Measurements from ENCODE around the gene NSD2.
A peak's percentile ranks its signal among the peaks of the same experiment; 100 is the strongest.
"Not testable (repeated sequence)": the region's sequence is repeated elsewhere in the genome, so short reads cannot be mapped to it uniquely, and the experiment has no call there.

Gene NSD2

DNA sequence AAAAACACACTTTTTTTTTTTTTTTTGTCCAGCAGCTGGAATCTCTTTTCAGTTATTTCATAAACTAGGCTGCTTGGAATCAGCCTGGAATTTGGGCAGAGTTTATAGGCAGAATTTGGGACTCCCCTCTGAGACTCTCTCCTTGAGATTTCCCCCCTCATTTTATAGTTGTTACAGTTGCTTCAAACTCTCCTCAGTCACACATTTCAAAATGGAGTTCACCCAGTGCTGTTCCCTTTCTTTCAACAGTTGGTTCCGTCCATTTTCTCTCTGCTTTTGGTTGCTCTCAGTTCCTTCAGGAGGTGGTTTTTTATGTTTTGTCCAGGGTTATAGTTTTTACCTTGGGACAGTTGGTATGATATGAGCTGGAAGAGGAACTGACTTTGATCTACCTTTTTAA is 27.5 kb downstream of the NSD2 start:
- no peak for DNase-seq

DNA sequence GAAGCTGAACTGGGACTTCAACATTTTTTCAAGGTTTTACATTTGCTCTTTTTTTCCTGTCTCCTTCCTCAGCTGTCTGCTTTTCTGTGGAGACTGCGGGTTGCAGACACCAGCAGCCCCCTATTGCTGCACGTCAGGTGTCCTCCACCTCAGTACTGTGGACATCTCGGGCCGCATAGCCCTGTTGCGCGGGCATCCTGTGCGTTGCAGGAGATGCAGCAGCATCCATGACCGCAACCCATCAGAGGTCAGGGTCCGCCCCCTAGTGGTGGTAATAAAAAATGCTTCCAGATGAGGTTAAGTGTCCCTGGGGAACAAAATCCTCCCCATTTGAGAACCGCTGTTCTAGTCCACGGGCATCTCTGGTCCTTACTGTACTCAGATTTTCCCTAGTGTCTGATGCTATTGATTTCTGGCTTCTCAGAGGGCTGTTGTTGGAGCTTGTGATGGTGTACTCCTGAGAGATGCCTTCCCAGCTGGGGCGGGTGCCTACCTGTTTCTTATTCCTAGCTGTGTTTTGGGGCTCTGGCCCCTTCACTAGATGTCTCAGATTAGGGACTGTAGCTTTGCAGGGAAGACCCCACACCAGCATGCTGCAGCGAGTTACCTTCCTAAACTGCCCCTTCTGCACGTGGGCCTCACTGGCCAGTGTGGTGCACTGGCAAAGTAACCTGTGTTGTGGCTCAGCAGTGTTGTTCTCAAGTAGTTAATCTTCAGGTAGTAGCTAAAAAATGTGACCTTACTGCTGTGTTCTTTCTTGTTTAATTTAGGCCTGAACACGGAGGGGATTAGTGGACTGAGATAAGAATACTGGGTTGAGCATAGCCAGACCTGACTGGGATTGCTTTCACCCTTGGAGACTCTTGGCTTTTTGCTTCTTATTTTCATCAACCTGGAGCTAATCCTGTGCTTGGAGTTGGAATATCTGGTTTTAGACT is 28.2 kb downstream of the NSD2 start:
- peak; percentile 52 for DNase-seq

DNA sequence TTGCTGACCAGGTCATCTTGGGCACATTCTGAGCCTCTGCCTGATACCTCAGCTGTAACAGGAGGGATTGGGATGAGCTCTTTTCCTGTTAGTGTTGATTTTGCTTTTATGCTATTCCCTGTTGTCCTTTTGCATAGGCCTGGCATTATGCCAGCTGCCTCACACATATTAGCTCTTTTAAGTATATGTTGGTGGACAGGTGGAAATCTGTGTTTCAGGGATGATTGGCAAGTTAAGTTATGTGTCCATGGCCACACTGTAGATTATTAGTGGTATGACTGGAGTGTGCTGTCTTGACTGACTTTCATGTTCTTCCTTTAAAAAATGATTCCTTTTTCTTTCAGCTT is 28.9 kb downstream of the NSD2 start:
- no peak for DNase-seq

DNA sequence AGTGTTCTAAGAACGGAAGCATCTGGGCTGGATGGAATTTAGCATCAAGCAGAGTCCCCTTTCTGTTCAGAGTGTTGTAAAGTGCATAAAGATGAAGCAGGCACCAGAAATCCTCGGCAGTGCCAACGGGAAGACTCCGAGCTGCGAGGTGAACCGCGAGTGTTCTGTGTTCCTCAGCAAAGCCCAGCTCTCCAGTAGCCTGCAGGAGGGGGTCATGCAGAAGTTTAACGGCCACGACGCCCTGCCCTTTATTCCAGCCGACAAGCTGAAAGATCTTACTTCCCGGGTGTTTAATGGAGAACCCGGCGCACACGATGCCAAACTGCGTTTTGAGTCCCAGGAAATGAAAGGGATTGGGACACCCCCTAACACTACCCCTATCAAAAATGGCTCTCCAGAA is 29.4 kb downstream of the NSD2 start:
- no peak for DNase-seq

DNA sequence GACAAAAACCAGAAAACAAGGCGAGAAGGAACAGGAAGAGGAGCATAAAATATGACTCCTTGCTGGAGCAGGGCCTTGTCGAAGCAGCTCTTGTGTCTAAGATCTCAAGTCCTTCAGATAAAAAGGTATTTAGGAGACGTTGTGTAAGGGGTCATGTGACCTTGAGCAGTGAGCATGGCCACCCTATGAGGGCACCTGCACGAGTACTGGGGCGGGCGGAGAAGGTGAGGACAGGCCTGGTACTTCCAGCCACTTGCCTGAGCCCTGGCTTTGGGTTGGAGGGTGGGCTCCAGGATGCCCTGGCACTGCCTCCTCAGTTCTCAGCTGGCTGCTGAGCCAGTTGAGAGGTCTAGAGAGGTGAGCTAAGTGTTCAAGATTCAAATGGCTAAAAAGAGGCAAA is 29.9 kb downstream of the NSD2 start:
- no peak for DNase-seq

DNA sequence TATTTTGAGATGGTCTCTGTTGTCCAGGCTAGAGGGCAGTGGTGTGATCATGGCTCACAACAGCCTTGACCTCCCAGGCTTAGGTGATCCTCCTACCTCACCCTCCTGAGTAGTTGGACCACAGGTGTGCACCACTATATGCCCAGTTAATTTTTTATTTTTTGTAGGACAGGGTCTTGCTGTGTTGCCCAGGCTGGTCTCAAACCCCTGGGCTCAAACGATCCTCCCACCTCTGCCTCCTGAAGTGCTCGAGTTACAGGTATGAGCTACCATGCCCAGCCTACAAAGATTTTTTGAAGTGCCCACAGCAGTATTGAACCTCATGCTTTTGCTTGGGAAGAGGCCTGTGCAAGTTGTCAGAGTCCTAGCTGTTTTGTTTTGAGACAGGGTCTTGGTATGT is 31.1 kb downstream of the NSD2 start:
- DNase-seq = no peak

DNA sequence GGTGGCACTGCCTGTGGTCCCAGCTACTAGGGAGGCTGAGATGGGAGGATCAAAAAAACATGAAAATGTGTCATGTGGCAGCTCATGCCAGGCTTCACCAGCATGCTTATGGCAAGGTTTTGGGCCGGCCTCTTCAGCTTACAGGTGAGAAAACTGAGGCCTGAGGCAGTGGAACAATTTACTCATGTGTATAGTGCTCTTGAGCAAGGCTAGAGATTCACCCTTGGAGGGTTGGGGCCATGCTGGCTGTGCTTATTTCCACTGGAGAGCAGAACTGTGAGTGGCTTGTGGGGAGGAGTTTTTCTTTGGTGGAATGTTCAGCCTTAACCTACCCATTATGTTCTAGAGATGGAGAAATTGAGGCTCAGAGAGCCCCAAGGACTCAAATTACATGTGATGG is 31.8 kb downstream of the NSD2 start:
- no peak for DNase-seq

DNA sequence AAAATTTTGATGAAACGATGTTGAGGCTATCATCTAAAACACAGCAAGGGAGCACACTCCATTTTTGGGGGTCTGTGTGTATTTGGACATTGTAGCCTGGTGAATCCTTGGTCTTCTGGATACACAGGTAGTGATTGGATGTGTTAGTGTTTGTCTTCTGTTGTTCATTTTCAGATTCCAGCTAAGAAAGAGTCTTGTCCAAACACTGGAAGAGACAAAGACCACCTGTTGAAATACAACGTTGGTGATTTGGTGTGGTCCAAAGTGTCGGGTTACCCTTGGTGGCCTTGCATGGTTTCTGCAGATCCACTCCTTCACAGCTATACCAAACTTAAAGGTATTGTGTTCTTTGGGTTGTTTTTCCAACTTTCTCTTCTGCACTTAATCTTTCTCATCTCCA is 32.8 kb downstream of the NSD2 start:
- DNase-seq = no peak

DNA sequence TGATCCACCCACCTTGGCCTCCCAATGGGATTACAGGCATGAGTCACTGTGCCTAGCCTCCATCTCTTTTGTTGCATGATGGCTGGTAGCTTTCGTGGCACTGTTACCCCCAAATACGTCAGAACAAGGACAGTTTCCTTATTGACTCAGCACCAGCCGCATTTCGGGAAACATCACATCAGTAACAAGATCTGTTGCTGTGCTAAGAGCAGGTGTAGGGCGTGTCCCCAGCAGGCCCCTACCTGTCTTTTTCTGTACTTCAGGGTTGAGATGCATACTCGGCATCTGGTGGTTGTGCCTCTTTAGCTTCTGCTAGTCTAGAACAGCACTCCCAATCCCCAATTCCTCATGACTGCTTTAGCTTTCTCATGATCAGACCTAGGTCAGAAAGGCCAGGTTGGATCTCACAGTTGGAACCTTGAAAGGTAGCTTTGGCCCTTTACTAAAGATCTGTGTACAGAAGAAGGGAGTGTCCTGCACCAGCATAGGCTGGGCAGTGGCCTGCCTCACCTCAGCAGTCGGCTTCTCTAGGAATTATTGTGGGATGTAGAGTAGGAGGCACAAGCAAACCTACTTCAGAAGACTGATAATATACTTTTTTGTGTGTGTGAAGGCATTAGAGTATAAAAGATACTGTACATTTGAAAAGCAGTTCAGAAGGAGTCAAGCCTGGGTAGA is 36.8 kb downstream of the NSD2 start:
- no peak for DNase-seq

DNA sequence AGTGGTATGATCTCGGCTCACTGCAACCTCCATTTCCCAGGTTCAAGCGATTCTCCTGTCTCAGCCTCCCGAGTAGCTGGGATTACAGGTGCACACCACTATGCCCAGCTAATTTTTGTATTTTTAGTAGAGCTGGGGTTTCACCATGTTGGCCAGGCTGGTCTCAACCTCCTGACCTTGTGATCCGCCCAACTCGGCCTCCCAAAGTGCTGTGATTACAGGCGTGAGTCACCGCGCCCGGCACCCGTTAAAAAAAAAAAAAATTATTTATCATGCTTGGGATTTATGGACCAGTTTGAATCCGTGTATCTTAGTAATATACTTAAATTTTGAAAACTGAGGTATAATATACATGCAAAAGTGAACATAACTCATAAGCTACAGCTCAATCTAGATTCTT is 38.5 kb downstream of the NSD2 start:
- not testable (repeated sequence) for DNase-seq

DNA sequence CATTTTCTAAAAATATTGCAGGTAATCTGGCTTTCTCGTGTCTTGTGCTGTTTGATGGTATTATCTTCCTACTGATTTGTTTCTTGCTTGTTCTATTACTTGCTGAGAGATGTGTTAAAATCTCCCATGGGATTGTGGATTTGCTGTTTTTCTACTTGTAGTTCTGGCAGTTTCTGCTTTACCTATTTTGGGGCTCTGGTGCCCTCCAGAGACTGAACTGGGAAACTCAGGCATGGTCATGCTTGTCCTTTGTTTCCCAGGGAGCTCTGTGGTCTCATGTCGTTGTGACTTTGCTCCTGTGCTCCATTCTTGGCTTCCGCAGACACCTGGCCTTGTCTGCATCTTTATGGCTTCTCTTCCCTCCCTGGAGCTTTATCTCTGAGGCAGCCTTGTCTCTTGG is 39.5 kb downstream of the NSD2 start:
- peak; percentile 21 for DNase-seq

DNA sequence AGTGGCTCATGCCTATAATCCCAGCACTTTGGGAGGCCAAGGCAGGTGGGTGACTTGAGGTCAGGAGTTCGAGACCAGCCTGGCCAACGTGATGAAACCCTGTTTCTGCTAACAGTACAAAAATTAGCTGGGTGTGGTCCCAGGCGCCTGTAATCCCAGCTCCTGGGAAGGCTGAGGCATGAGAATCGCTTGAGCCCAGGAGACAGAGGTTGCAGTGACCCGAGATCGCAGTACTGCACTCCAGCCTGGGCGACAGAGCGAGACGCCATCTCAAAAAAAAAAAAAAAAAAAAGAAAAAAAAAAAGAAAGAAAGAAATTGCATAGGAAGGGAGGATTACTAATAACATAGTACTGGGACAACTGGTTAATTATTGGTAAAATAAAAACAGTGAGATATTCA is 40.1 kb downstream of the NSD2 start:
- DNase-seq = not testable (repeated sequence)

DNA sequence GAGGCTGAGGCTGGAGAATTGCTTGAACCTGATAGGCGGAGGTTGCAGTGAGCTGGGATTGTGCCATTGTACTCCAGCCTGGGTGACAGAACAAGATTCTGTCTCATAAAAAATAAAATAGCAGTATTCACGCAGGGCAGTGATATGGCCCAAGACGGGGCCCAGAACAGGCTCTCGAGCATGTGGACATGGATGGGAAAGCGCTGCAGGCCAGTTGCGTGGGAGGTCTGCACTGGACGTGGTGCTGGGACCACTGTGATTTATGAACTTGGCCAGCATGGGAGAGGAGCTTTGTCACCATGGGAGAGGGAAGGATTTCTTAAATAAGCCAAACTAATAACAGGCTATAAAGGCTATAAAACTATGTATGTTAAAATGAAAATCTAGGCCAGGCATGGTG is 51.6 kb downstream of the NSD2 start:
- no peak for DNase-seq

DNA sequence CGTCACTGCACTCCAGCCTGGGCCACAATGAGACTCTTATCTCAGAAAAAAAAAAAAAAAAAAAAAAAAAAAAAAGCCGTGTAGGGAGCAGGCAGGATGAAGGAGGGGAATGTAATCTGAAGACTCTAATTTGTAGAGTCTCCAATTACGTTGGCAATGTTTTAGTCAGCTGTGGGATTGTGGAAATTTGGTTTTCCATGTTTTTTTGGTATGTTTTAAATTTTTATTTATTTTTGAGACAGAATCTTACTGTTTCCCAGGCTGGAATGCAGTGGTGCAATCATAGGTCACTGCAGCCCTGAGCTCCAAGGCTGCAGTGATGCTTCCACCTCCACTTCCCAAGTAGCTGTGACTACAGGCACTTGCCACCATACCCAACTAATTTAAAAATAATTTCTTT is 56.5 kb downstream of the NSD2 start:
- no peak for DNase-seq

DNA sequence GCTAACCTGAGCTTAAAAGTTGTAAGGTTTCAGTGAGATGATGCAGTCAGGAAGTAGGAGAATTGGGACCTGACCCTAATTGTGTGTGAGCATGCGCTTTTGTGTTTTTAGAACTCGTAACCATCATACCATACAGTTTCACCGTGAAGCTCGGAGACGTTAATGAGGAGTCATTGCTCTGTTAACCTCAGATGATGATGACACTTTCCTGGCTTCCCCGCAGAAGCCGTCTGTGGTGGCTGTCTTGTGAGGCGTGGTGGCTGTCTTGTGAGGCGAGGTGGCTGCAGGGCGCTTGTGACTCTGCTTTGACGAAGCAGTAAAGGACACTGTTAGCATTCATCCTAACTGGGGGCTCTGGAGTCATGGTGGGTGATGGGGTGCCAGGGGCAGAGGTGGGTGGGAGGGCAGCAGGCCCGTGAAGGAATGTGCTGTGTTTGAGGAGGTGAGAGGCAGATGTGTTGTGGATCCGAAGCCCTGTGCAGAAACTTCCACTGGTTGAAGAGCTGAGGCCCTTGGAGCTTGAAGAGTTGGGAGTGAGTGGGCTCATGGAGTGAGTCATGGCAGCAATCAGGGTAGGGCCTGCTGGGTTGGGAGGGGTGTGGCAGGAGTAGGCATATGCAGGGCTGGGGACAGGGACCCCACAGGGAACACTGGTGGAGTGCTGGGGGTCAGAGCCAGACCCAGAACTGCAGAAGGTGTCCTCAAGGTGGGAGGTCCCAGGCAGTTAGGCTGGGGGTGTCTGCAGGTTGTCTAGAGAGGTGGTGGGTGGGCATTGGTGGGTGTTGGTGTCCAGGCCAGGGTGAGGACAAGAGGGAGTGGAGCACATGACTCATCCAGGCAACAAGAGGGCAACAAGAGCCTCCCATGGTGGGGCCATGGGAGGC is 57.4 kb downstream of the NSD2 start:
- no peak for DNase-seq

DNA sequence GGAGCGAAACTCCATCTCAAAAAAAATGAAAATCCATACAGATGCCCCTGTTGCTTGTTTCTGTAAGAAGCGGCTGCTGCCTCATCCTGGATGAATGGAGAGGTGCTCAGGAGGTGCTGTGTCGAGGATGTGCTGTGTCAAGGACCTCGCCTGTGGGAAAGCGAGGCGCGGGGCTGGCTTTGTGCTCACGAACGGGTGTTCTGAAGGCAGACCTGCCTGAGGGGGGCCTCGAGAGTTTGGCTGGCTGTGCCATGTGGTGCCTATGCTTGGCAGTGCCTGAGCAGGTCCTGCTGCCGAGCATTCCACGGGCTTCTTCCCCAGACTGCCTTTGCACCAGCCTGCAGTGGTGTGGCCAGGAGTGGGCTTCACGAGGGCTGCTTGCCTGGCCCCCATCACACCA is 61.5 kb downstream of the NSD2 start:
- no peak for DNase-seq

DNA sequence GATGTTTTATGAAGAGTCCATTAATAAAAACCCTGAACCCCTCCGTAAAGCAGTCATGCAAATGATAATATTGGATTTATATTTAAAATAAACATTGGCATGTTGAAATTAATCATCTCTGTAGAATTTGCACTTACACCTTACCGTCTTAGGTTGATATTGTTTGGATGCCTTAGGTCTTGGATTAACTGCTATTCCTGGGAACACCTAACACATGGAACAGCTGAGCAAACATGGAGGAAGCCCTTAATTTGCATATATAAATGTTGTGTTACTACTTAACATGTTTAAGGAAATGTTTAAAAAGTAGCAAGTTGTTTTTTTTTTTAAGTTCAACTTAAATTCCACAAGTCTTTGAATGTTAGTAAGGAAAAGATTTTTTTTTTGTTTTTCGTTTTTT is 62.5 kb downstream of the NSD2 start:
- DNase-seq = no peak

DNA sequence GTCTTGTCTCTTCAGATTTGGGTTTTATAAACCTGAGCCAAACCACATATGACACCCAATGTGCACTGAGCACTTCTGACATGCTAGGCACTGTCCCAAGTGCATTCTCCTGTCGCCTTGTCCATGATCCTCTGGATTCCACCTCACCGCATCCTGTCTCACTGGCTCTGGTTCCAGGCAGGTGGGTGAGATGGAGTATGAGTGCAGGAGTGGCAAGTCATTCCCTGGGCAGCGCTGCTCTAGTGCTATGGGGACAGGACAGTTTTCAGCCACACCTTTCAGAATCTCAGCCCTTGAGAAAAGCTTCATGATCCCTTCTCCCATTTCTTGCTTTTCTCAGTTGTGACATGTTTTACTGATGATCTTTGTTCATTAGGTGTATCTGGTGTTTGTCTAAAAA is 66.4 kb downstream of the NSD2 start:
- no peak for DNase-seq

DNA sequence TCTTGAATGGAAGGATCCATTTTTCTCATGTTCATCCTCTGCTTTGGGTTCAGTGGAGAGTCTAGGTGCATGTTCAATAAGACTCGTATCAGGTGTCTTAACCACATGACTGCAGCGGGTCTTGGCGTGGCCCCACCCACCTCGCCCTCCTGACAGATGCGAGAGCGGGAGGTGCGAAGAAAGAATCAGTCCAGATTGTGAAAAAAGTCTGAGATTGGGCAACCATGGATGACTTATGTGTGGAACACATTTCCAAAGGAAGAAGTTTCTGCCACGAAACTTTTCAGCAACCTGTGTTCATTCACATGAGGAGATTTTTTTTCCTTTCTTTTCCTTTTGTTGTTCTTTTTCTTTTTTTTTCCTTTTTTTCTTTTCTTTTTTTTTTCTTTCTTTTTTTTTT is 66.8 kb downstream of the NSD2 start:
- DNase-seq = no peak

DNA sequence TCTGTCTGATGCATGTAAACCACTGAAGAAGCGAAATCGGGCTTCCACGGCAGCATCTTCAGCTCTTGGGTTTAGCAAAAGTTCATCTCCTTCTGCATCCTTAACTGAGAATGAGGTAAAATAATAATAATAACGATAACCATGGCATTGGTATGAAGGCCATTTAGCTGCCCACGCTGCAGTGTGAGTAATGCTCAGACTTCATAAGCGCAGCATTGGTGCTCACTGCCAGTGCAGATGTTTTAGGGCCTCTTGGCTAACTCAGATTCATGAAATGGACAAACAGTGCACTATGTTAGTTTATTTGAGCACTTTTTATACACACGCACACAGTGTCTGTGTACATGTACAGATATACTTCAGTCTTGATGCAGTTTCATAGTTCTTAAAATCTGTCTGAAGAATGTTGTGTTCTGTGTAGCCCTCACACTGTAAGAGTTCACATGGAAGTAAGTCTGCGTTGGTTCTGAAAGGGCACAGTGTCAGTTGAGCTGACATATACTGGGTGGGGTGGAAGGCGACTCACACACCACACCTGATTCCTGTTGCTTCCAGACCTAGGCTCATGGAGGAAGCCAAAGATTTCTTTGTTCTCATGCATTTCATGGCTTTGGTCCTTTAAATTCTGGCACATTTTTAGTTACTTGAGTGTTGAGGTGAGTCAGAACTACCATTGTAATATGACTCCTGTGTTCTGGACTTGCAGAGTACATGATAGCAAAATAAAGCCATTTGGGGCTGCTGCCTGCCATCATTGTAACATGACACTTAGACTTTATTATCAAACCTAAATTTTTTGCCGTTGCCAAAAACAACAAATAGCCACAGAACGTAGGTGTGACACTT is 68.7 kb downstream of the NSD2 start:
- no peak for DNase-seq

DNA sequence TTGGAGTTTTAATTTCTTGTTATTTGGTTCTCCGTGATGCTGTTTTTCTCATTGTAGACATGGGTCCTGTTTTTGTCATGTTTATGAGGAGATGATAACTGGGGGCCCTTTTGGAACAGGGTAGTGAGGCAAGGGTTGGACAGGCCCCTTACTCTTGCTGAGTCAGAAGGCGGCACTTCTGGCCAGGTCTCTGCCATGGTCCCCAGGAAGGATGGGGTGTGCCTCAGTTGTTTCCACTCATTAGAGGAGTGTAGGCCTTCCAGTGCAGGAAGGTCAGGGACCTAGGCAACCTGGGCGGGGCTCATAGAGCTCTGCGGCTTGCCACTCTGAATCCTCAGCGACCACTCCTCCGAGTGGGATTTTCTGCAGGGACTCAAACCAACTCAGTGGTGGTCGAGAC is 69.4 kb downstream of the NSD2 start:
- DNase-seq = no peak

DNA sequence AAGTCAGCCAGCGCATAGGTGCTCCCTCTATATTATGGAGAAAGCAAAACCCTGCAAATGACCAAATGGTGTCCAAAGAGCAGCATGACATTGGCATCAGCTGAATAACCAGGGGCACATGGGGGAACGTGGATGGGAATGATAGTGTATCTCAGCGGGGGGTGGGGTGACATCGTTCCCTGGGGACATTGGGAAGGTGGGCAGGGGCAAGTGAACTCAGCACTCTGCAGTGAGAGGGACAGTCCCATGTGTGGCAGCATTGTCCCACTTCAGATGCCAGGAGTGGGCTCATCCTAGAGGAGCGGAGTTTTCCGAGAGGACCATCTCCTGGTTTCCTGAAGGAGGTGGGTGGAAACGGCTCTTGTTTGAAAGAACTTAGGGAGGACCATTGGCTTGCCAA is 72.7 kb downstream of the NSD2 start:
- no peak for DNase-seq

Data from right kidney (tissue), 1 donor.